AG04449 (cell line): ENCODE data around the gene ZIC4.

Experiments
- CTCF ChIA-PET: fragments of 350-600 bp; formaldehyde crosslinking; extraction: SDS; loops from one replicate; lab custom pipeline; 2021; ENCODE audit warnings: antibody characterized with exemption; lab: Yijun Ruan, JAX
- POLR2A ChIA-PET: fragments of 400-600, 350-600 bp; formaldehyde crosslinking; extraction: SDS; loops from one replicate; lab custom pipeline; 2020; ENCODE audit warnings: antibody characterized with exemption, inconsistent platforms; lab: Yijun Ruan, JAX
- DNase-seq: peaks from one replicate; pipeline ENCODE4 v3.0.0-alpha.2; 2010; ENCODE audit warnings: low read depth, low spot score
- H3K4me3 ChIP-seq: 2 replicates; pipeline ENCODE4 v1.5.1; 2011; ENCODE audit warnings: low read depth, mild to moderate bottlenecking, control low read depth, low read length
- CTCF ChIP-seq: IDR thresholded peaks from one replicate; pipeline ENCODE4 v1.5.1; 2011; ENCODE audit warnings: mild to moderate bottlenecking, moderate library complexity, low read length, control low read depth, inconsistent platforms; ENCODE audit not compliant: insufficient read depth; ENCODE audit errors: missing control alignments

The ZIC4 gene

DNA sequence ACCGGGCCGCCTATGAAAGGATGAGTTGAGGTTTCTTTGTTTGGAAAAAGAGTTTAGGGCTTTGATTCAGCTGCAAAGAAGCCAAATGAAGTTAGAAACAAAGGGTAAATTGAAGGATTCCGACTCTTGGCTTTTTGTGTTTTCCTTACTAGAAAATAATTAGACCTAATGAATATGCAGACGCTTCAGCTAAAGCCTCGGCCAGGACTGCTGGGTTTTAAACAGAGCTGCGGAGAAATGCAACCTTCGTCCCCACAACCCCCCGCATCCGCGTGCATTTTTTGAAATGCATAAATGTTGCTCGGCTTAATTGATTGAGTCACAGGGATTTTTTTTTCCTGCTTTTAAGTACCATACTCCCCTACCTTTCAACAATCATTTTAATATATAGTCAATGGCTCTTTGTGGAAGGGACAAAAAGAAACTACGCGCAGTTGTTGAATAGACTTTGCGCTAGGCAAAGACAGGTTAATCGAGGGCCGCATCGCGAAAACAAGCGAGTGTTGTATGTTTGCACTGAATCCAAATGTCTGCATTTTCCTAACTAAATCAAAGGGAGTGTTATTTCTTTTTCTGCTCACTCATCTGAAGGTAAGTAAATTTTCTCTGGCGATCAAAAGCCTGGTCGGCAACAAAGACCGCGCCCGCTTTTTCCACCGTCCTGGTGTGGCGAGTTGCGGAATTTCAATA, 1.3 kb upstream of the ZIC4 start:
- ChIA-PET CTCF (no interaction called here), POLR2A (no interaction called here)
- no peak for DNase-seq
- TF ChIP-seq CTCF = no peak
- H3K4me3 ChIP-seq = no peak overlapping the region

- TF ChIP-seq CTCF = no peak
- no peak overlapping the region for H3K4me3 ChIP-seq
- DNase-seq = no peak
- ChIA-PET CTCF (no interaction called here), POLR2A (no interaction called here)
Observed at GRCh38 chr3:147407114-147407497, 763 bp upstream of the ZIC4 start.

DNA sequence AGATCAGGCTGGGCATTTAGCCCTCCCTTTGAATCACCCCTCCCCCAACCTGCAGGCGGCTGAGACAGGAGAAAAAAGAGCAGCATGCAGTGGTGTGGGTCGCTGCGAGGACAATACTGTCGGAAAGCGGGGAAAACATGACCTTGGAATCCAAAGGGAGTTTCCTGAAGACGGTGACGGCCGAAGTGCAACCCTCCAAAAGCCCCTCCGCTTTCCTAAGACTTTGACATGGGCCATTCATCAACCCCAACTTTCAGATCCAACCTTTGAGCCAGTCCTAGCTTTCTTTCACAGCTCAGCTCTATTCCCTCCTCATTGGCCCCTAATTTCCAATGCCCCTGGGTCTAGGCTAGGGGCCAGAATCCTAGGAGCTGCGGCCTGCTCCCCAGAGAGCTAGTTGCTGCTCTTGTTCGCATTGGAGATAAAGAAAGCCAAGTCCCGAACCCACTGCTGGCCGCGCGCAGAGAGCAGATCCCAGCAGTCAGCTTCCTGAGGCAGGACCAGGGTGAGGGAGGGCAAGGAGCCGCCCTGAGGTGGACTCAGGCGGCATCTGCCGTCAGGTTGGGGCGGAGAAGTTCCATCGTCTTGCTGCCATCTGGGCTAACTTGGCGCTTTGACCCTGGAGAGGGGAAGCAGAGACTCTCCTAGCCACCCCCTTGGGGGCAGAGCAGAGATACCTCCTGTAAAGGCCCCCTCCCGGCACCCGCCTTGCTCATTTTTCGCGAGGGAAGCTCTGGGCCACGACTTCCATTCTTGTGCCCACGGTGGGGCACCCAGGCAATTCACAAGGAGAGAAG, 914 bp downstream of the ZIC4 start:
- TF ChIP-seq CTCF = no peak
- CTCF ChIA-PET = interaction anchor here (0.8 to 1.5 kb wide), 2 partner anchors 11 to 13 kb away, joined by 3 to 4 read pairs; no protein-coding TSS in a partner anchor
- no peak overlapping the region for H3K4me3 ChIP-seq
- POLR2A ChIA-PET = no interaction called here
- DNase-seq = no peak

GRCh38 chr3:147404800-147405230, 1.5 kb downstream of the ZIC4 start:
- ChIA-PET POLR2A (no interaction called here), CTCF (interaction anchor here (0.8 to 1.5 kb wide), 2 partner anchors 11 to 12 kb away, joined by 3 to 4 read pairs; no protein-coding TSS in a partner anchor)
- no peak for DNase-seq

DNA sequence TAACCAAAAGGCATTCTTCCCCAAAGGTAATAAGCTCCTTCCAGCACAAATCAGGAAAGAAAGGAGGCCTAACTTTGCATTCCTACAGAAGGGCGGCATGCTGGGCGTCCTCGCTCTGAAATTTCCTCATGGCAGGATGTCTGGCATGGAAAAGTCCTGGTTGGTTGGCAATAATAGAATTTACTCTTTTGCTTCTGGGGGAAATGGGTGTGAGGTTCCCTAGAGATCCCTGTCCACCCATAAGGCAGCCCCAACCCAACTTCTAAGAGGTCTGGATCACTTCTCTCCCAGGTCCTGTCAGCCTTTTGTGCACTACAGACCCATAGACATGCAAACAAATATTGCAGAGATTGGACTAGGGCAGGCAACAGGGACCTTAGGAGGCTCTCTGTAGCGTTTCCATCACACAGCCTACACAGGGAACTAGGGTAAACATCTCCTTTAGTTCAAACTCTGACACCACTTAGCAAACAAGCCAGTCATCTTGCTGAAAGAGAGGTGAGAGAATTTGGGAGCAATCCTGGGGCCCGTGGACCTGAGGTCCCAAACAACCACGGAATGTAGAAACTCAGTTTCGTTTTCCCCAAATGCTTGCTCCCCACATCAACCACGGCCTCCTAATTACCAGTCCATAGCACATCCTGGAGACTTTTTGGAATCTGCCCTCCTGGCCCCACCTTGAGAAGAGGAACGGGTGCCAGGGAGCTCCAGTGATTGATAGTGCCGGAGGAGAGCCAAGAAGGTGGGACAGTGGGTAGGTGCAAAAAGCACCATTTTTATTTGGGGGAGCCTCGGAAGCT, 2.1 kb downstream of the ZIC4 start:
- no peak for TF ChIP-seq CTCF
- DNase-seq = no peak
- H3K4me3 ChIP-seq = no peak overlapping the region
- POLR2A ChIA-PET = no interaction called here
- CTCF ChIA-PET = interaction anchor here (1.5 kb wide), 1 partner anchor 12 kb away, joined by 3 read pairs; no protein-coding TSS in a partner anchor

More at GRCh38 chr3:147404800-147405230, 1.5 kb downstream of the ZIC4 start:
- TF ChIP-seq CTCF = no peak
- H3K4me3 ChIP-seq = no peak overlapping the region

- POLR2A ChIA-PET = no interaction called here
Observed at GRCh38 chr3:147403511-147403910, 2.8 kb downstream of the ZIC4 start.

More at GRCh38 chr3:147403511-147403910, 2.8 kb downstream of the ZIC4 start:
- no peak for TF ChIP-seq CTCF
- CTCF ChIA-PET = no interaction called here
- no peak overlapping the region for H3K4me3 ChIP-seq
- no peak for DNase-seq
